GM23248 (cell line): ENCODE results near the gene HNRNPK.

Experiments used
- EZH2 ChIP-seq: fragments of 200-600 bp; sonication (generic); IDR thresholded peaks from 2 replicates; pipeline ENCODE4 v1.6.1; 2018; ENCODE audit warnings: antibody characterized with exemption, mild to moderate bottlenecking; ENCODE audit not compliant: insufficient read depth, poor library complexity, severe bottlenecking
- EZH2phosphoT487 ChIP-seq: fragments of 200-600 bp; sonication (generic); IDR thresholded peaks from 2 replicates; pipeline ENCODE4 v1.6.1; 2018; ENCODE audit warnings: antibody characterized with exemption, moderate library complexity, mild to moderate bottlenecking, low read depth; ENCODE audit not compliant: insufficient read depth

DNA sequence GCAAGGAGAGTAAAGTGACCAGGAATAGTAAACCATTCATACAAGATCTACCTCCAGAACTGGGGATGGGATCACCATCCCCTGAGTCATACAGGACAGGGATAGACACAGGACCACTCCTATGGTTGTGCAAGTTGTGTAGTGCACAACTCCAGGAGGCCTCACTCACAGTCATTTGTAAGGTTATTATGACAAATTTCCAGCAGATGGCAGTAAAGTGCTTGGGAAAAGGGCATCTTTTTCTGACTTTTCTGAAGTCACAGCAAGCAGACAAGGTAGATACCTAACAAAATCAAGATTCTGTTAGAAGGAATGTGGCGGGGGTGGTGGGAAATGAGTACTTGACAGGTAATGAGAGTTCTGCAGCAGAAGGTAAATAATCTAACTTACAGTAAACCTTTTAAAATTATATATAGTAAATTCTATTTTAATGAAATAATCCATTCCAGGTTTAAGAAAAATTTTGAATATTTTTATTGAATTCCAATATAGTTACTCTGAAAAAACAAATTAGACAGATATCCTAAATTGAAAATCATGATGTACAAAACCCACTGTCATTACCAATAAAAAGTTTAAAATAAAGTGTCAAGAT is 42.1 kb downstream of the HNRNPK start:
- no peak for TF ChIP-seq EZH2phosphoT487
- TF ChIP-seq EZH2: no peak
